OCI-LY3 (cell line): ENCODE results near the gene THRA.

Source experiments
- H2AFZ ChIP-seq: fragments of 200-600, 300-600 bp; shearing (Covaris generic); 2 replicates; pipeline ENCODE4 v1.6.0; 2014; ENCODE audit warnings: antibody characterized with exemption, low read depth, low read length
- H3K27ac ChIP-seq: fragments of 200-600, 300-600 bp; sonication (generic); 2 replicates; pipeline ENCODE4 v1.5.1; 2014; ENCODE audit warnings: mild to moderate bottlenecking, low read length, moderate library complexity, mixed read lengths
- H3K27me3 ChIP-seq: fragments of 200-600, 300-600 bp; sonication (generic); 2 replicates; pipeline ENCODE4 v1.6.1; 2014; ENCODE audit warnings: low read depth, low read length, mixed read lengths
- H3K36me3 ChIP-seq: fragments of 200-600, 300-600 bp; sonication (generic); replicated peaks from 2 replicates; pipeline ENCODE3; 2014; ENCODE audit warnings: low read depth, low read length, mixed read lengths
- H3K4me1 ChIP-seq: fragments of 300-600, 200-600 bp; sonication (generic); 2 replicates; pipeline ENCODE4 v1.6.1; 2014; ENCODE audit warnings: low read length, mixed read lengths
- H3K4me2 ChIP-seq: fragments of 200-600, 300-600 bp; sonication (generic); 2 replicates; pipeline ENCODE4 v1.6.1; 2014; ENCODE audit warnings: low read length, mixed read lengths
- H3K4me3 ChIP-seq: fragments of 300-600, 200-600 bp; sonication (generic); 2 replicates; pipeline ENCODE4 v1.5.1; 2014; ENCODE audit warnings: antibody characterized with exemption, mild to moderate bottlenecking, low read length, moderate library complexity
- H3K79me2 ChIP-seq: fragments of 300-600, 200-600 bp; shearing (Covaris generic); 2 replicates; pipeline ENCODE4 v1.6.1; 2014; ENCODE audit warnings: mild to moderate bottlenecking, low read length, mixed read lengths
- H3K9ac ChIP-seq: fragments of 300-600, 200-600 bp; shearing (Covaris generic); 2 replicates; pipeline ENCODE4 v1.6.0; 2014; ENCODE audit warnings: mild to moderate bottlenecking, low read length, moderate library complexity
- H3K9me3 ChIP-seq: fragments of 200-600, 300-600 bp; shearing (Covaris generic); 2 replicates; pipeline ENCODE4 v1.6.1; 2014; ENCODE audit warnings: low read length, mixed read lengths; ENCODE audit not compliant: insufficient read depth
- H4K20me1 ChIP-seq: fragments of 200-600, 300-600 bp; sonication (generic); 2 replicates; pipeline ENCODE4 v1.6.1; 2016; ENCODE audit warnings: low read length, mixed read lengths; ENCODE audit not compliant: insufficient read depth
- EZH2phosphoT487 ChIP-seq: fragments of 200-600 bp; shearing (Covaris generic); IDR thresholded peaks from 2 replicates; pipeline ENCODE4 v1.6.1; 2018; ENCODE audit warnings: antibody characterized with exemption, mixed run types, low read depth
- TF ChIP-seq, protein P1 (sequence below): fragments of 200-600, 300-600 bp; sonication (generic); IDR thresholded peaks from 2 replicates; pipeline ENCODE4 v1.5.1; 2014; ENCODE audit warnings: antibody characterized with exemption, low read length, low read depth

THRA gene

DNA sequence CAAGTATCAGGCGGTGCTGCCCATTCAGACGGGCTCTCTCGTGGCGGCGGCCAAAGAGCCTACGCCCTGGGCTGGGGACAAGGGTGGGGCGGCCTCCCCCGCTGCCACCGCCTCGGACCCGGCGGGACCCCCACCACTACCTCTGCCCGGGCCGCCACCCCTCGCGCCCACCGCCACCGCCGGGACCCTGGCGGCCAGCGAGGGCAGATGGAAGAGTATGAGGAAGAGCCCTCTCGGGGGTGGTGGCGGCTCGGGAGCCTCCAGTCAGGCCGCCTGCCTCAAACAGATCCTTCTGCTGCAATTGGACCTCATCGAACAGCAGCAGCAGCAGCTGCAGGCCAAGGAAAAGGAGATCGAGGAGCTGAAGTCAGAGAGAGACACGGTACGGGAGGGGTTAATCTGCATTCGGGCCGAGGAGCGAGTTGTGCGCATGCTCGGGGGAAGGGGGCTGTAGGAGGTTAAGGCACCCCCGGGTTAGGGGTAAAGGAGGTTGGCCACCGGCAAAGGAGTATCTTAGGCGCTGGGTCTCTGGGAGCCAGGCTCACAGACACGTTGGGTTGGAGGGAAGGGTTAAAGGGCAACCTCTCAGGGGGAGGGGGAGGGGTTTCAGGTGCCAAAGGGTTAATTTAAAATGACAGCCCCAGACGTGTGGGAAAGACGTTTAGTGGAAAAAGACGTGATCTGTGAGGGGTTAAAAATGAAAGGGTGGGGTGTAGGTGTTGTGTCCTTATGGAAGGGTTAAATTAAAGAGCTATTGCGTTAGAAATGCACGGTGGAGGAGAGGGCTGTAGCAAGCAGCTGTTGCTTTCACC lies 60.4 kb downstream of the THRA start:
- no peak for TF ChIP-seq EZH2phosphoT487
- TF ChIP-seq, protein P1, sequence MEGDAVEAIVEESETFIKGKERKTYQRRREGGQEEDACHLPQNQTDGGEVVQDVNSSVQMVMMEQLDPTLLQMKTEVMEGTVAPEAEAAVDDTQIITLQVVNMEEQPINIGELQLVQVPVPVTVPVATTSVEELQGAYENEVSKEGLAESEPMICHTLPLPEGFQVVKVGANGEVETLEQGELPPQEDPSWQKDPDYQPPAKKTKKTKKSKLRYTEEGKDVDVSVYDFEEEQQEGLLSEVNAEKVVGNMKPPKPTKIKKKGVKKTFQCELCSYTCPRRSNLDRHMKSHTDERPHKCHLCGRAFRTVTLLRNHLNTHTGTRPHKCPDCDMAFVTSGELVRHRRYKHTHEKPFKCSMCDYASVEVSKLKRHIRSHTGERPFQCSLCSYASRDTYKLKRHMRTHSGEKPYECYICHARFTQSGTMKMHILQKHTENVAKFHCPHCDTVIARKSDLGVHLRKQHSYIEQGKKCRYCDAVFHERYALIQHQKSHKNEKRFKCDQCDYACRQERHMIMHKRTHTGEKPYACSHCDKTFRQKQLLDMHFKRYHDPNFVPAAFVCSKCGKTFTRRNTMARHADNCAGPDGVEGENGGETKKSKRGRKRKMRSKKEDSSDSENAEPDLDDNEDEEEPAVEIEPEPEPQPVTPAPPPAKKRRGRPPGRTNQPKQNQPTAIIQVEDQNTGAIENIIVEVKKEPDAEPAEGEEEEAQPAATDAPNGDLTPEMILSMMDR: no peak
- Histone ChIP-seq H3K9ac (peak overlapping the region; percentile 90), H3K4me3 (peak overlapping the region; percentile 89), H3K9me3 (no peaks in the 10 kb centered on the region), H3K79me2 (peaks cover 69% of the 10 kb centered on the region), H3K4me1 (peaks cover 18% of the 10 kb centered on the region), H4K20me1 (peaks cover 26% of the 10 kb centered on the region), H3K27me3 (no peaks in the 10 kb centered on the region), H2AFZ (no peak overlapping the region), H3K4me2 (peak overlapping the region; percentile 97), H3K36me3 (peaks cover 27% of the 10 kb centered on the region), H3K27ac (peak overlapping the region; percentile 69)

DNA sequence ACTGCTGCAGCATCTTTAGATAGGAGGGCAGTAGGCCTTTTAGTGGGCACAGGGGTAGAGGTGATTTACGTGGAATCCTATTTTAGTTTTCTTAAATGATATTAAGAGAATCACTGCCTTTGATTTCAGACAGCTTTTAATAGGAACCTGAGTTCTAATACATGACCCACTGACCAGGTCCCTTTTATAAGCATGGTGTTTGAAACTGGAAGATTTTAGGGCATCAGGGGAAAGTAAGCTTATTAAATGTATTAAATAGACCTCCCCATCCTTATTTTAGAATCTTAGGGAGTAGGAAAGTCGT lies 61.0 kb downstream of the THRA start:
- peak overlapping the region; percentile 90 for H3K9ac ChIP-seq
- H3K4me2 ChIP-seq: peak overlapping the region; percentile 97
- H3K27ac ChIP-seq: peak overlapping the region; percentile 69
- H2AFZ ChIP-seq: no peak overlapping the region
- no peaks in the 10 kb centered on the region for H3K9me3 ChIP-seq
- peaks cover 18% of the 10 kb centered on the region for H3K4me1 ChIP-seq
- no peak for TF ChIP-seq EZH2phosphoT487
- TF ChIP-seq, protein P1: no peak
- H3K27me3 ChIP-seq: no peaks in the 10 kb centered on the region
- H3K4me3 ChIP-seq: peak overlapping the region; percentile 89
- peaks cover 26% of the 10 kb centered on the region for H4K20me1 ChIP-seq
- peaks cover 69% of the 10 kb centered on the region for H3K79me2 ChIP-seq
- H3K36me3 ChIP-seq: peaks cover 27% of the 10 kb centered on the region

DNA sequence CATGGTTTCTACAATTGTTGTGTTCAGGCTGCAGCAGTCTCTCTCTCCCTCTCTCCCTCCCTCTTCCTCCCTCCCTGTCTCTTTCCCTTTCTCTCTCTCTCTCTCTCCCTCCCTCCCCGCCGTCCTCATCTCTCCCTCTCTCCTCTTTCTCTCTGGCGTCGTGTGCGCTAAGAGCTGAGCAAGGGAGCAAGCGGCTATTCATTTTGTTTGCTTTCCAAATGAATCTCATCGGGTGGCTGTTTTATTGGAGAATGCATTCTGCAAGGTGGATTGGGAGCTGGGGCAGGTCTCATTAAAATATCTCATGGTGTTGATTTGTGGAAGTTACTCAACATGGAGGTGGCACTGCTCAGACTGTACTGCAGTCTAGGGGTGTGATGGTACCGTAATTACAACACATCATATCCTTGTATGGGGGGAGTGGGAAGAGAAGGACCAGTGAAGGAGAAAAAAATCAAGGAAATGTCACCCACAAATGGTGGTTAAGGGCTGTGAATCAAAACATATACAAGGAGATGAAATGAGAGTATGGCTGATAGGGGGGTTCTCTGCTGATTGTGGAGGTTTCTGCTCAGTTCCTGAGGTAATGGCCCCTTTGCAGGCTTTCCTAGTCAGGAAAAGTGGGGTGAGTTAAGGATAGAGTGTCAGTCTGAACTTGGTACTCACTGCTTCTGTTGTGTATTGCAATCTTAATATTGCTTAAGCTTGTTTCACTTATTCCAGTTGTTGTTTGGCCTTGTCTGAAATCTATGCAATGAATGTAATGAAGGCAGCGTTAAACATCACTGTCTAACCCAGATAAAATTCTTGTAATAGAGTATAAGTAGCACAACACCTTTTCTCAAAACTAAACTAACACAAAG lies 61.7 kb downstream of the THRA start:
- Histone ChIP-seq H3K79me2 (peaks cover 74% of the 10 kb centered on the region), H3K4me3 (peak overlapping the region; percentile 89), H3K4me2 (peak overlapping the region; percentile 97), H2AFZ (no peak overlapping the region), H4K20me1 (peaks cover 26% of the 10 kb centered on the region), H3K4me1 (peaks cover 18% of the 10 kb centered on the region), H3K9ac (peak overlapping the region; percentile 90; the same call in 1 of the 2 replicates), H3K36me3 (peaks cover 34% of the 10 kb centered on the region), H3K27ac (no peak overlapping the region), H3K27me3 (no peaks in the 10 kb centered on the region), H3K9me3 (no peaks in the 10 kb centered on the region)
- no peak for TF ChIP-seq EZH2phosphoT487
- TF ChIP-seq, protein P1: no peak

DNA sequence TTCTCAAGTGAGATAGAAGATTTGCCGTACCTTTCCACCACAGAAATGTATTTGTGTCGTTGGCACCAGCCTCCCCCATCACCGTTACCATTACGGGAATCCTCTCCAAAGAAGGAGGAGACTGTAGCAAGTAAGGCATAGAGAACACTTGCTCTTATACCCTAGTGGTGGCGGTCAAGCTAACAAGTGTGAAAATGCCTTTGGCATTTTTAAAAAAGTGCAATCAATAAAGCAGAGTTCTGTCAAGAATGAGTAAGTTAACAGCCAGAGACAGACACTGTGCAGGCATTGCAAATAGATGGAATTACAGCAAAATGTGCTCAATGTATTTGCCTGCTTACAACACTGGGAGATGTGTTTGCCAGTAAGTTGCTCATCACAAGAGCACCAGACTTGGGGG lies 66.7 kb downstream of the THRA start:
- peaks cover 54% of the 10 kb centered on the region for H3K79me2 ChIP-seq
- peaks cover 80% of the 10 kb centered on the region for H3K36me3 ChIP-seq
- H3K4me2 ChIP-seq: no peak overlapping the region

More for the DNA sequence above, 66.7 kb downstream of the THRA start:
- Histone ChIP-seq H3K9me3 (no peaks in the 10 kb centered on the region), H3K9ac (no peak overlapping the region), H3K4me3 (no peak overlapping the region), H3K4me1 (peaks cover 5% of the 10 kb centered on the region), H4K20me1 (peaks cover 14% of the 10 kb centered on the region), H2AFZ (no peak overlapping the region), H3K27ac (no peak overlapping the region), H3K27me3 (no peaks in the 10 kb centered on the region)
- TF ChIP-seq, protein P1: no peak
- no peak for TF ChIP-seq EZH2phosphoT487
